HG03159 (cell line): ENCODE results near the gene OR7A5.
"Not testable (repeated sequence)": the region's sequence is repeated elsewhere in the genome, so short reads cannot be mapped to it uniquely, and the experiment has no call there.

Experiments
- ATAC-seq: cut with Tn5 transposase; IDR thresholded peaks from one replicate; pipeline ENCODE4 v1.9.1; 2021; ENCODE audit warnings: mild to moderate bottlenecking, moderate library complexity; ENCODE audit not compliant: unreplicated experiment

The OR7A5 gene

GRCh38 chr19:14785102-14785793 is 49.7 kb downstream of the OR7A5 start:
- not testable (repeated sequence) for ATAC-seq

GRCh38 chr19:14784730-14785101 is 50.3 kb downstream of the OR7A5 start:
- ATAC-seq: not testable (repeated sequence)

- not testable (repeated sequence) for ATAC-seq
These were observed 51.5 kb downstream of the OR7A5 start for GRCh38 chr19:14783410-14783998.

GRCh38 chr19:14782626-14783409 is 52.2 kb downstream of the OR7A5 start:
- ATAC-seq: no peak

- ATAC-seq: not testable (repeated sequence)
These were observed 53.1 kb downstream of the OR7A5 start for GRCh38 chr19:14781713-14782536.

GRCh38 chr19:14780622-14781225 is 54.3 kb downstream of the OR7A5 start:
- not testable (repeated sequence) for ATAC-seq

GRCh38 chr19:14779151-14779550 is 55.8 kb downstream of the OR7A5 start:
- no peak for ATAC-seq

- not testable (repeated sequence) for ATAC-seq
These were observed 56.7 kb downstream of the OR7A5 start, which contains the start of gene ADGRE2 for GRCh38 chr19:14778110-14778845. ADGRE2 (minus strand) TSS chr19:14778560; CDS start chr19:14776756, 1,804 bp downstream.

GRCh38 chr19:14777645-14778044 is 57.3 kb downstream of the OR7A5 start:
- not testable (repeated sequence) for ATAC-seq
